HepG2 (cell line): ENCODE measurements around the gene UBP1. TPM values are rescaled to one million over a fixed set of nuclear protein-coding genes. Genes with fewer than 3 reads are reported as not detected.

Experiments
- BCL6 ChIP-seq: IDR thresholded peaks from 2 replicates; pipeline ENCODE4 v1.6.1; 2016; ENCODE audit warnings: missing genetic modification reagents, missing compliant biosample characterization
- CENPX ChIP-seq: sonication (generic); formaldehyde crosslinking; IDR thresholded peaks from 2 replicates; pipeline ENCODE4 v1.9.0; 2021; ENCODE audit warnings: mild to moderate bottlenecking, missing genetic modification reagents, moderate library complexity
- HOXA5 ChIP-seq: sonication (generic); formaldehyde crosslinking; IDR thresholded peaks from 2 replicates; pipeline ENCODE4 v1.4.0; 2020; ENCODE audit warnings: missing genetic modification reagents
- MAFF ChIP-seq: IDR thresholded peaks from 2 replicates; pipeline ENCODE4 v1.6.1; 2011; ENCODE audit warnings: low read depth, low read length, improper control_type of control experiment
- MATR3 ChIP-seq: sonication (generic); formaldehyde crosslinking; IDR thresholded peaks from 2 replicates; pipeline ENCODE4 v1.4.0; 2020; ENCODE audit warnings: missing genetic modification reagents
- NPAS2 ChIP-seq: sonication (generic); formaldehyde crosslinking; IDR thresholded peaks from 2 replicates; pipeline ENCODE4 v1.8.0; 2022; ENCODE audit warnings: mild to moderate bottlenecking, missing genetic modification reagents, borderline replicate concordance
- NR3C1 ChIP-seq: sonication (generic); formaldehyde crosslinking; IDR thresholded peaks from 2 replicates; pipeline ENCODE4 v1.4.0; 2020; ENCODE audit warnings: missing genetic modification reagents
- PHF21A ChIP-seq: sonication (generic); formaldehyde crosslinking; IDR thresholded peaks from 2 replicates; pipeline ENCODE4 v1.5.0; 2020; ENCODE audit warnings: mild to moderate bottlenecking, missing genetic modification reagents
- REL ChIP-seq: sonication (generic); formaldehyde crosslinking; conservative IDR thresholded peaks from 2 replicates; pipeline ENCODE4 v1.8.0; 2022; ENCODE audit warnings: mild to moderate bottlenecking, missing genetic modification reagents, moderate library complexity
- RFX5 ChIP-seq: IDR thresholded peaks from 2 replicates; pipeline ENCODE4 v1.6.1; 2011; ENCODE audit warnings: low read depth, low read length, improper control_type of control experiment
- RFXAP ChIP-seq: sonication (generic); formaldehyde crosslinking; IDR thresholded peaks from 2 replicates; pipeline ENCODE4 v1.4.0; 2020; ENCODE audit warnings: missing genetic modification reagents, borderline replicate concordance
- SRSF1 ChIP-seq: fragments of 200-400 bp; formaldehyde crosslinking; optimal IDR thresholded peaks from 2 replicates; pipeline ENCODE3; 2017; ENCODE audit warnings: mild to moderate bottlenecking, low read depth, low read length, moderate library complexity
- SYNCRIP ChIP-seq: fragments of 200-400 bp; formaldehyde crosslinking; IDR thresholded peaks from 2 replicates; pipeline ENCODE4 v1.6.1; 2018; ENCODE audit warnings: mild to moderate bottlenecking, low read depth, low read length; ENCODE audit not compliant: insufficient read depth
- TP53 ChIP-seq: sonication (generic); formaldehyde crosslinking; conservative IDR thresholded peaks from 2 replicates; pipeline ENCODE4 v1.4.0; 2020; ENCODE audit warnings: missing genetic modification reagents
- TSC22D2 ChIP-seq: sonication (generic); formaldehyde crosslinking; IDR thresholded peaks from 2 replicates; pipeline ENCODE4 v1.5.1; 2020; ENCODE audit warnings: missing genetic modification reagents, mild to moderate bottlenecking, borderline replicate concordance
- ZKSCAN8 ChIP-seq: IDR thresholded peaks from 2 replicates; pipeline ENCODE4 v1.6.1; 2016; ENCODE audit warnings: borderline replicate concordance, missing genetic modification reagents, missing compliant biosample characterization
- ZNF264 ChIP-seq: sonication (generic); formaldehyde crosslinking; IDR thresholded peaks from 2 replicates; pipeline ENCODE4 v1.4.0; 2020; ENCODE audit warnings: missing genetic modification reagents
- ZNF552 ChIP-seq: sonication (generic); formaldehyde crosslinking; IDR thresholded peaks from 2 replicates; pipeline ENCODE4 v1.9.0; 2022; ENCODE audit warnings: missing genetic modification reagents, mild to moderate bottlenecking, borderline replicate concordance
- ZNF672 ChIP-seq: sonication (generic); formaldehyde crosslinking; IDR thresholded peaks from 2 replicates; pipeline ENCODE4 v1.8.1; 2022; ENCODE audit warnings: missing genetic modification reagents
- ZNF713 ChIP-seq: sonication (generic); formaldehyde crosslinking; IDR thresholded peaks from 2 replicates; pipeline ENCODE4 v1.4.0; 2020; ENCODE audit warnings: mild to moderate bottlenecking, missing genetic modification reagents
- polyA plus RNA-seq, 8 experiments: library from polyadenylated mRNA; depleted of rRNA in 3 of 8; stranded (reverse) in 7 of 8; unstranded in 1 of 8; fragments of >200 nt; fragmentation: Illumina TruSeq in 4 of 8; extraction: Trizol in 4 of 8; gene quantifications; 2 replicates each; pipeline versions ENCODE4 v1.2.1 to v1.2.3, GENCODE V29; 2011 to 2016; ENCODE audit warnings: low read depth in 4 of 8, missing spikeins in 1 of 8, mixed read lengths in 1 of 8; ENCODE audit not compliant: insufficient read depth in 1 of 8
- total RNA-seq, 5 experiments: library from RNA; depleted of rRNA; stranded (reverse); fragments of >200 nt; fragmentation: Illumina TruSeq; extraction: Trizol; gene quantifications; 2 replicates each; pipeline ENCODE4 v1.2.3, GENCODE V29; 2016; ENCODE audit warnings: low read depth in 1 of 5
- TF ChIP-seq, protein P1 (sequence below), 2 experiments: fragments of 450-650 bp in 1 of 2; sonication (generic) in 1 of 2; formaldehyde crosslinking; IDR thresholded peaks; 2 replicates each; pipeline versions ENCODE4 v1.5.0 to v1.8.0; 2020 to 2022; ENCODE audit warnings: mild to moderate bottlenecking in 1 of 2, missing genetic modification reagents in 1 of 2
- TF ChIP-seq, protein P2 (sequence below): sonication (generic); formaldehyde crosslinking; IDR thresholded peaks from 2 replicates; pipeline ENCODE4 v1.5.0; 2020; ENCODE audit warnings: missing genetic modification reagents
- TF ChIP-seq, protein P3 (sequence below): sonication (generic); formaldehyde crosslinking; conservative IDR thresholded peaks from 2 replicates; pipeline ENCODE4 v1.4.0; 2020; ENCODE audit warnings: missing genetic modification reagents
- TF ChIP-seq, protein P4 (sequence below): sonication (generic); formaldehyde crosslinking; IDR thresholded peaks from 2 replicates; pipeline ENCODE4 v1.9.0; 2022; ENCODE audit warnings: missing genetic modification reagents, mild to moderate bottlenecking, borderline replicate concordance
- TF ChIP-seq, protein P5 (sequence below): sonication (generic); formaldehyde crosslinking; IDR thresholded peaks from 2 replicates; pipeline ENCODE4 v1.4.0; 2020; ENCODE audit warnings: missing genetic modification reagents

Gene UBP1
- total and polyA plus RNA-seq, 2 of the 13 experiments (the other 11 are each of a cell fraction or from before 2014, with no cell fraction given): 48.3 to 79.9 TPM

DNA sequence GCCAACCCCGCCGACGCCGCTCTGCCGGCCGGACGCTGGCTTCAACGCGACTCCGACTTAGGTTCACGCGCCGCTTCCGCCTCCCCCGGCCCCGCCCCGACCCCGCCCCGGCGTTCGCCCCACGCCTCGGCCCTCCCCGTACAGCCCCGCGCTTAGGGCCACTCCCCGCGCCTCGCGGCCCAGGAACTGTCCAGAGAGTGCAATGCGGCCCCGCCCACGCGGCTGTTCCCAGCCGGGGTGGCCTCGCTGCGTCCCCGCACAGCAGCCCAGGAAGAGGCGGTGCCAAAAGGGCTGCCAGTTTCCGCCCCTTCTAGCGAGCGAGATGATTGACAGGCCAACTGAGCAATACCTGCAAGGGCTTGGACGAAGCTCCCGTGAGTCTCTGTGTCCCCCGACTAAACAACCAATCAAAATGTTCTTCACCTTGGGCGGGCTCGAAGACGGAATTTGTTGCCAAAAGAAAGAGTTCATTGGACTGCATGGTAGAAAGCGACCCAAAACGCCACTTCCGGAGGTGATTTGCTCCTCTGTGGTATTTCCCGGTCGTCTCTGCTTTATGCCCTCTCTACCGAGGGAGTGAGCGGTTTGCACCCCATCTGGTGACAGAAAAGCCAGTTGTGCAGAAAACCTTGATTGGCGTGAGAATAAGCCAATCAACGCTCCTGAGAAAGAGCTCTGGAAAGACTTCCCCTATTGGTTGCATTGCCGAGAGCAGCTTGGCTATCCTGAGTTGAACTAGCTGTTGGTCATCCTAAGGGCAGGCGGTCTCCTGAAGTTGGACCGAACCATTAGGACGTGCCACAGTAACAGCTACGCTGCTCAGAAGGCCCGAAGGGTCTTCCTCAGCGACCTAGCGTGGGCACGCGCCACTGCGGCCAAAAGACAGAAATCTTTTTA, at the start of gene UBP1 (continued):
- TF ChIP-seq, protein P1, sequence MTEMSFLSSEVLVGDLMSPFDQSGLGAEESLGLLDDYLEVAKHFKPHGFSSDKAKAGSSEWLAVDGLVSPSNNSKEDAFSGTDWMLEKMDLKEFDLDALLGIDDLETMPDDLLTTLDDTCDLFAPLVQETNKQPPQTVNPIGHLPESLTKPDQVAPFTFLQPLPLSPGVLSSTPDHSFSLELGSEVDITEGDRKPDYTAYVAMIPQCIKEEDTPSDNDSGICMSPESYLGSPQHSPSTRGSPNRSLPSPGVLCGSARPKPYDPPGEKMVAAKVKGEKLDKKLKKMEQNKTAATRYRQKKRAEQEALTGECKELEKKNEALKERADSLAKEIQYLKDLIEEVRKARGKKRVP (CRISPR knock-in tag; IDR thresholded peaks at IDR 0.05): peak in 1 of 2 experiments; percentile 59; a peak in 1 of 4 replicates
- TF ChIP-seq ZKSCAN8 (CRISPR knock-in tag) (no peak), RFX5 (peak; percentile 87), RFXAP (CRISPR knock-in tag) (peak; percentile 75), SRSF1 (no peak), SYNCRIP (no peak), ZNF264 (peak; percentile 54), CENPX (CRISPR knock-in tag) (no peak), MAFF (peak; percentile 67), HOXA5 (CRISPR knock-in tag) (no peak), NPAS2 (CRISPR knock-in tag) (no peak), ZNF713 (CRISPR knock-in tag) (no peak), TSC22D2 (CRISPR knock-in tag) (0 out of 2 replicates have a peak, but pooled peaks have one; percentile 8), MATR3 (CRISPR knock-in tag) (no peak), BCL6 (CRISPR knock-in tag) (0 out of 2 replicates have a peak, but pooled peaks have one; percentile 15), TP53 (no peak), PHF21A (CRISPR knock-in tag) (peak; percentile 85), REL (CRISPR knock-in tag) (0 out of 2 replicates have a peak, but pooled peaks have one; percentile 33), ZNF552 (CRISPR knock-in tag) (no peak), ZNF672 (no peak), NR3C1 (CRISPR knock-in tag) (no peak)
- TF ChIP-seq, protein P2, sequence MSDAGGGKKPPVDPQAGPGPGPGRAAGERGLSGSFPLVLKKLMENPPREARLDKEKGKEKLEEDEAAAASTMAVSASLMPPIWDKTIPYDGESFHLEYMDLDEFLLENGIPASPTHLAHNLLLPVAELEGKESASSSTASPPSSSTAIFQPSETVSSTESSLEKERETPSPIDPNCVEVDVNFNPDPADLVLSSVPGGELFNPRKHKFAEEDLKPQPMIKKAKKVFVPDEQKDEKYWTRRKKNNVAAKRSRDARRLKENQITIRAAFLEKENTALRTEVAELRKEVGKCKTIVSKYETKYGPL (CRISPR knock-in tag): no peak
- TF ChIP-seq, protein P3, sequence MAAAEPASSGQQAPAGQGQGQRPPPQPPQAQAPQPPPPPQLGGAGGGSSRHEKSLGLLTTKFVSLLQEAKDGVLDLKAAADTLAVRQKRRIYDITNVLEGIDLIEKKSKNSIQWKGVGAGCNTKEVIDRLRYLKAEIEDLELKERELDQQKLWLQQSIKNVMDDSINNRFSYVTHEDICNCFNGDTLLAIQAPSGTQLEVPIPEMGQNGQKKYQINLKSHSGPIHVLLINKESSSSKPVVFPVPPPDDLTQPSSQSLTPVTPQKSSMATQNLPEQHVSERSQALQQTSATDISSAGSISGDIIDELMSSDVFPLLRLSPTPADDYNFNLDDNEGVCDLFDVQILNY (CRISPR knock-in tag): peak; percentile 47; the same call in 1 of the 2 replicates
- TF ChIP-seq, protein P4, sequence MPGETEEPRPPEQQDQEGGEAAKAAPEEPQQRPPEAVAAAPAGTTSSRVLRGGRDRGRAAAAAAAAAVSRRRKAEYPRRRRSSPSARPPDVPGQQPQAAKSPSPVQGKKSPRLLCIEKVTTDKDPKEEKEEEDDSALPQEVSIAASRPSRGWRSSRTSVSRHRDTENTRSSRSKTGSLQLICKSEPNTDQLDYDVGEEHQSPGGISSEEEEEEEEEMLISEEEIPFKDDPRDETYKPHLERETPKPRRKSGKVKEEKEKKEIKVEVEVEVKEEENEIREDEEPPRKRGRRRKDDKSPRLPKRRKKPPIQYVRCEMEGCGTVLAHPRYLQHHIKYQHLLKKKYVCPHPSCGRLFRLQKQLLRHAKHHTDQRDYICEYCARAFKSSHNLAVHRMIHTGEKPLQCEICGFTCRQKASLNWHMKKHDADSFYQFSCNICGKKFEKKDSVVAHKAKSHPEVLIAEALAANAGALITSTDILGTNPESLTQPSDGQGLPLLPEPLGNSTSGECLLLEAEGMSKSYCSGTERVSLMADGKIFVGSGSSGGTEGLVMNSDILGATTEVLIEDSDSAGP: 0 out of 2 replicates have a peak, but pooled peaks have one; percentile 42
- TF ChIP-seq, protein P5, sequence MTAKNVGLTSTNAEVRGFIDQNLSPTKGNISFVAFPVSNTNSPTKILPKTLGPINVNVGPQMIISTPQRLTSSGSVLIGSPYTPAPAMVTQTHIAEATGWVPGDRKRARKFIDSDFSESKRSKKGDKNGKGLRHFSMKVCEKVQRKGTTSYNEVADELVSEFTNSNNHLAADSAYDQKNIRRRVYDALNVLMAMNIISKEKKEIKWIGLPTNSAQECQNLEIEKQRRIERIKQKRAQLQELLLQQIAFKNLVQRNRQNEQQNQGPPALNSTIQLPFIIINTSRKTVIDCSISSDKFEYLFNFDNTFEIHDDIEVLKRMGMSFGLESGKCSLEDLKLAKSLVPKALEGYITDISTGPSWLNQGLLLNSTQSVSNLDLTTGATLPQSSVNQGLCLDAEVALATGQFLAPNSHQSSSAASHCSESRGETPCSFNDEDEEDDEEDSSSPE: peak; percentile 91
